OCI-LY1 (cell line): Measurements from ENCODE around the gene GULP1.

Source experiments
- H2AFZ ChIP-seq: fragments of 200-600 bp; sonication (generic), shearing (Covaris generic); 2 replicates; pipeline ENCODE4 v1.6.0; 2014; ENCODE audit warnings: antibody characterized with exemption, mild to moderate bottlenecking, low read length
- H3F3A ChIP-seq: fragments of 200-600 bp; sonication (generic), shearing (Covaris generic); 2 replicates; pipeline ENCODE4 v1.6.0; 2014; ENCODE audit warnings: mild to moderate bottlenecking, antibody characterized with exemption, low read length, moderate library complexity; ENCODE audit not compliant: insufficient read depth
- H3K27ac ChIP-seq: fragments of 200-600 bp; sonication (generic); 2 replicates; pipeline ENCODE4 v1.5.1; 2014; ENCODE audit warnings: low read length, mixed run types, mild to moderate bottlenecking, low read depth; ENCODE audit not compliant: poor library complexity, severe bottlenecking
- H3K27me3 ChIP-seq: fragments of 200-600 bp; sonication (generic); 2 replicates; pipeline ENCODE4 v1.6.0; 2014; ENCODE audit warnings: antibody characterized with exemption, mild to moderate bottlenecking, low read length, moderate library complexity; ENCODE audit not compliant: insufficient read depth
- H3K36me3 ChIP-seq: fragments of 200-600 bp; sonication (generic); 2 replicates; pipeline ENCODE4 v1.6.1; 2014; ENCODE audit warnings: mild to moderate bottlenecking, antibody characterized with exemption, low read length, moderate library complexity, mixed read lengths; ENCODE audit not compliant: insufficient read depth
- H3K4me1 ChIP-seq: fragments of 200-600 bp; sonication (generic); 2 replicates; pipeline ENCODE4 v1.5.1; 2014; ENCODE audit warnings: mild to moderate bottlenecking, low read length, moderate library complexity; ENCODE audit not compliant: insufficient read depth, severe bottlenecking
- H3K4me2 ChIP-seq: fragments of 200-600 bp; sonication (generic), shearing (Covaris generic); 2 replicates; pipeline ENCODE4 v1.6.1; 2014; ENCODE audit warnings: low read length
- H3K4me3 ChIP-seq: fragments of 200-600 bp; sonication (generic); 2 replicates; pipeline ENCODE4 v1.5.1; 2014; ENCODE audit warnings: low read length, low read depth, mild to moderate bottlenecking, mixed read lengths; ENCODE audit not compliant: poor library complexity, severe bottlenecking
- H3K79me2 ChIP-seq: fragments of 200-600 bp; shearing (Covaris generic); 2 replicates; pipeline ENCODE4 v1.6.1; 2016; ENCODE audit warnings: mixed run types, low read length, mixed read lengths; ENCODE audit not compliant: insufficient read depth
- H3K9ac ChIP-seq: fragments of 200-600 bp; sonication (generic), shearing (Covaris generic); 2 replicates; pipeline ENCODE4 v1.6.1; 2014; ENCODE audit warnings: mild to moderate bottlenecking, low read length, mixed read lengths
- H3K9me2 ChIP-seq: fragments of 200-600 bp; sonication (generic), shearing (Covaris generic); 2 replicates; pipeline ENCODE4 v1.6.1; 2014; ENCODE audit warnings: low read depth, mild to moderate bottlenecking, low read length, mixed read lengths
- H3K9me3 ChIP-seq: fragments of 200-600 bp; shearing (Covaris generic); 2 replicates; pipeline ENCODE4 v1.6.1; 2014; ENCODE audit warnings: low read length, mixed read lengths
- H4K20me1 ChIP-seq: fragments of 200-600 bp; sonication (generic), shearing (Covaris generic); 2 replicates; pipeline ENCODE4 v1.6.0; 2016; ENCODE audit warnings: mild to moderate bottlenecking, low read length; ENCODE audit not compliant: insufficient read depth
- EZH2 ChIP-seq: fragments of 200-600 bp; sonication (generic), shearing (Covaris generic); IDR thresholded peaks from 2 replicates; pipeline ENCODE4 v1.8.0; 2017; ENCODE audit warnings: borderline replicate concordance, mixed run types, mild to moderate bottlenecking, antibody characterized with exemption, low read length, moderate library complexity, mixed read lengths
- TF ChIP-seq, protein P1 (sequence below): fragments of 200-600 bp; sonication (generic), shearing (Covaris generic); IDR thresholded peaks from 2 replicates; pipeline ENCODE4 v1.5.1; 2017; ENCODE audit warnings: mild to moderate bottlenecking, antibody characterized with exemption, low read length, moderate library complexity, mixed read lengths

The GULP1 gene

DNA sequence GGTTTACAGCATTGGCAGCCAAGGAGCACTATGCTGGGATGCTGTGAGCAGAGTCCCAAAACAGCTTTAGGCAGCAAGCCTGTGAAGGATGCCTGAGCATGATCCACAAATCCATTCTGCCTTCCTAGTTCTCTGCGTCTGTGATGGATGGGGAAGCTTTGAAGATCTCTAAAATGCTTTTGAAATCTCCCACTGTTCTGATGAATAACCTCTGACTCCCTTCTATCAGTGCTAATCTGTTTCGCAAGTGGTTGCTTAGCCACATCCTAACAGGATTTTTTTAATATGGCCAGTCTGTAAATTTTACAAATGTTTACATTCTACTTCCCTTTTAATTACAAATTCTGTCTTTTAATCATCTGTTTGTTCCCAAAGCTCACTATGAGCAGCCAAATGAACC is 319.2 kb downstream of the GULP1 start:
- H3F3A ChIP-seq: no peaks in the 10 kb centered on the region
- H3K27me3 ChIP-seq: no peaks in the 10 kb centered on the region
- TF ChIP-seq, protein P1, sequence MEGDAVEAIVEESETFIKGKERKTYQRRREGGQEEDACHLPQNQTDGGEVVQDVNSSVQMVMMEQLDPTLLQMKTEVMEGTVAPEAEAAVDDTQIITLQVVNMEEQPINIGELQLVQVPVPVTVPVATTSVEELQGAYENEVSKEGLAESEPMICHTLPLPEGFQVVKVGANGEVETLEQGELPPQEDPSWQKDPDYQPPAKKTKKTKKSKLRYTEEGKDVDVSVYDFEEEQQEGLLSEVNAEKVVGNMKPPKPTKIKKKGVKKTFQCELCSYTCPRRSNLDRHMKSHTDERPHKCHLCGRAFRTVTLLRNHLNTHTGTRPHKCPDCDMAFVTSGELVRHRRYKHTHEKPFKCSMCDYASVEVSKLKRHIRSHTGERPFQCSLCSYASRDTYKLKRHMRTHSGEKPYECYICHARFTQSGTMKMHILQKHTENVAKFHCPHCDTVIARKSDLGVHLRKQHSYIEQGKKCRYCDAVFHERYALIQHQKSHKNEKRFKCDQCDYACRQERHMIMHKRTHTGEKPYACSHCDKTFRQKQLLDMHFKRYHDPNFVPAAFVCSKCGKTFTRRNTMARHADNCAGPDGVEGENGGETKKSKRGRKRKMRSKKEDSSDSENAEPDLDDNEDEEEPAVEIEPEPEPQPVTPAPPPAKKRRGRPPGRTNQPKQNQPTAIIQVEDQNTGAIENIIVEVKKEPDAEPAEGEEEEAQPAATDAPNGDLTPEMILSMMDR: no peak
- TF ChIP-seq EZH2: no peak
- H2AFZ ChIP-seq: no peak overlapping the region
- no peaks in the 10 kb centered on the region for H3K9me2 ChIP-seq
- no peak overlapping the region for H3K9ac ChIP-seq
- H3K79me2 ChIP-seq: no peaks in the 10 kb centered on the region
- H4K20me1 ChIP-seq: no peaks in the 10 kb centered on the region
- no peak overlapping the region for H3K4me2 ChIP-seq
- H3K4me1 ChIP-seq: no peaks in the 10 kb centered on the region
- no peak overlapping the region for H3K4me3 ChIP-seq
- no peaks in the 10 kb centered on the region for H3K36me3 ChIP-seq
- no peaks in the 10 kb centered on the region for H3K9me3 ChIP-seq
- no peak overlapping the region for H3K27ac ChIP-seq

DNA sequence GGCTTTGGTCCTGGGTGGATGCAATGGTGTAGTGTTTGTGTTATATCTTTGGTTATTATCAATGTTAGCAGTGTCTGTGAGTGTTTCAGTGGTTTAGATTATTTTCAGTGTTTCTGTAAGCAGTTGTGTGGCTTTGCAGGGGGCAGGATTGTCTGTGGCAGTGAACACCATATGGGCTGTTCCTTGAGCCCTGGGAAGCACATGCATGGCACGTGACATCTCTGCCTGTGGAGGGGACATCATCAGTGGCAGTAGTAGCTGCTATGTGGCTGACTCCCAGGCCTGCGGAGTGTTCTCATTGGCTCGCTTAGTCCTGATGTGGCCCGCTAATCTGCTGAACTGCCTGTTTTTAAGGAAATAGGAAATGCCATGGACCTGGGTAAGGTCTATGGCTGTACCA is 327.5 kb downstream of the GULP1 start:
- no peaks in the 10 kb centered on the region for H3K9me3 ChIP-seq
- H3K4me1 ChIP-seq: no peaks in the 10 kb centered on the region
- no peaks in the 10 kb centered on the region for H4K20me1 ChIP-seq
- H3K36me3 ChIP-seq: no peaks in the 10 kb centered on the region
- no peaks in the 10 kb centered on the region for H3K79me2 ChIP-seq
- no peaks in the 10 kb centered on the region for H3F3A ChIP-seq
- H2AFZ ChIP-seq: no peak overlapping the region
- H3K4me2 ChIP-seq: no peak overlapping the region
- no peak overlapping the region for H3K4me3 ChIP-seq
- no peak overlapping the region for H3K27ac ChIP-seq
- H3K9me2 ChIP-seq: no peaks in the 10 kb centered on the region
- no peak for TF ChIP-seq EZH2
- TF ChIP-seq, protein P1: no peak
- H3K9ac ChIP-seq: no peak overlapping the region
- H3K27me3 ChIP-seq: no peaks in the 10 kb centered on the region

DNA sequence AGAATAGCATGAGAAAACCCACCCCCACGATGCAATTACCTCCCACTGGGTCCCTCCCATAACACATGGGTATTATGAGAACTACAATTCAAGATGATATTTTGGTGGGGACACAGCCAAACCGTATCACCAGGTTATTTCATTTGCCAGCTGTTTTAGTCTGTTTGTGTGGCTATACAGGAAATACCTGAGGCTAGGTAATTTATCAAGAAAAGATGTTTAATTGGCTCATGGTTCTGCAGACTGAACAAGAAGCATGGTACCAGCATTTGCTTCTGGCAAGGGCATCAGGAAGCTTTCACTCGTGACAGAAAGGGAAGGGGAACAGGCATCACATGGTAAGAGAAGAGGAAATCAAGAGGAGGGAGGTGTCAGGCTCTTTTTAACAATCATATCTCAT is 329.2 kb downstream of the GULP1 start:
- H3K79me2 ChIP-seq: no peaks in the 10 kb centered on the region
- H3K4me1 ChIP-seq: no peaks in the 10 kb centered on the region
- H3K27me3 ChIP-seq: no peaks in the 10 kb centered on the region
- no peak overlapping the region for H3K4me3 ChIP-seq
- no peaks in the 10 kb centered on the region for H3K9me3 ChIP-seq
- H3K36me3 ChIP-seq: no peaks in the 10 kb centered on the region
- H3K9ac ChIP-seq: no peak overlapping the region
- H3K27ac ChIP-seq: no peak overlapping the region
- no peak overlapping the region for H3K4me2 ChIP-seq
- no peak overlapping the region for H2AFZ ChIP-seq
- H3F3A ChIP-seq: no peaks in the 10 kb centered on the region
- H4K20me1 ChIP-seq: no peaks in the 10 kb centered on the region
- no peak for TF ChIP-seq EZH2
- TF ChIP-seq, protein P1: no peak
- H3K9me2 ChIP-seq: no peaks in the 10 kb centered on the region
